Memory B cell (primary cell): ENCODE results near the gene SORCS2.

Experiments used
- ATAC-seq: fragments of 150-1000 bp; cut with Tn5 transposase; 2 replicates; pipeline ENCODE4 v1.10.0; 2021; ENCODE audit warnings: low read depth, mild to moderate bottlenecking, moderate library complexity
- DNase-seq, 2 donors: peaks; one replicate each; pipeline ENCODE4 v3.0.0; 2022; ENCODE audit warnings: low spot score in 2 of 2
- H3K27ac Mint-ChIP-seq: one replicate; pipeline ENCODE4 v1.8.0; 2022; ENCODE audit warnings: mild to moderate bottlenecking, moderate library complexity, mixed read lengths
- H3K27me3 Mint-ChIP-seq: one replicate; pipeline ENCODE4 v1.8.0; 2022; ENCODE audit warnings: mixed read lengths
- H3K36me3 Mint-ChIP-seq: one replicate; pipeline ENCODE4 v1.8.0; 2022; ENCODE audit warnings: mild to moderate bottlenecking, mixed read lengths
- H3K4me1 Mint-ChIP-seq: one replicate; pipeline ENCODE4 v1.8.0; 2022; ENCODE audit warnings: mixed read lengths
- H3K4me3 Mint-ChIP-seq: one replicate; pipeline ENCODE4 v1.8.0; 2022; ENCODE audit warnings: mild to moderate bottlenecking, moderate library complexity, mixed read lengths
- H3K9me3 Mint-ChIP-seq: one replicate; pipeline ENCODE4 v1.8.0; 2022; ENCODE audit warnings: mixed read lengths

SORCS2 gene

GRCh38 chr4:7266525-7267292, 74.4 kb downstream of the SORCS2 start:
- no peaks in the 10 kb centered on the region for H3K36me3 Mint-ChIP-seq
- H3K9me3 Mint-ChIP-seq = peaks cover 3% of the 10 kb centered on the region
- no peak overlapping the region for H3K27ac Mint-ChIP-seq
- no peaks in the 10 kb centered on the region for H3K4me1 Mint-ChIP-seq
- no peak for DNase-seq
- H3K4me3 Mint-ChIP-seq = no peak overlapping the region
- ATAC-seq = no peak
- H3K27me3 Mint-ChIP-seq = peaks cover 16% of the 10 kb centered on the region

DNA sequence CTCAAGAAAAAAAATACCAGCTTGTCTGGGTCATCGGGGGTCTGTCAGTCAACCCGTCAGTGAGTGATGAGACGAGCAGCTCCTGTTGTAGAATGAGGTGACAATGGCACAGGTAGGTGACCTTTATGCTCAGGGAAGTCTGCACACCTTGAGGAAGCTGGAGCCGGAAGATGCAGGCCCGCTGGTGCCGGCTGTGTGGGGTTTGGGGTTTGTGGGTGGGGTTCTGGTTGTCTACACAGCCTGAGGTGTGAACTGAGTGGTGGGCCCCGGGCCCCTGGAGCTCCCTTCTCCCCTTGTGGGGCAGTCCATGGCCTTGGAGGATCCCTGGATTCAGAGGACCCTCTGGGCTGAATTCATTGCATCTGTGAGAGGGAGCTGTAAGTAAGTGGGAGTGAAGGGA, 75.5 kb downstream of the SORCS2 start:
- peaks cover 12% of the 10 kb centered on the region for H3K27me3 Mint-ChIP-seq
- DNase-seq = no peak
- no peak for ATAC-seq
- no peak overlapping the region for H3K4me3 Mint-ChIP-seq
- no peaks in the 10 kb centered on the region for H3K36me3 Mint-ChIP-seq
- H3K4me1 Mint-ChIP-seq = no peaks in the 10 kb centered on the region
- H3K27ac Mint-ChIP-seq = no peak overlapping the region
- peaks cover 3% of the 10 kb centered on the region for H3K9me3 Mint-ChIP-seq

- Mint-ChIP-seq H3K27ac (no peak overlapping the region), H3K9me3 (peaks cover 7% of the 10 kb centered on the region), H3K4me3 (no peak overlapping the region), H3K36me3 (no peaks in the 10 kb centered on the region), H3K4me1 (no peaks in the 10 kb centered on the region), H3K27me3 (peaks cover 14% of the 10 kb centered on the region)
- no peak for DNase-seq
- ATAC-seq = no peak
Measured at GRCh38 chr4:7268941-7269340, 76.6 kb downstream of the SORCS2 start.

- H3K4me3 Mint-ChIP-seq = no peak overlapping the region
- H3K4me1 Mint-ChIP-seq = no peaks in the 10 kb centered on the region
- DNase-seq = no peak
- H3K9me3 Mint-ChIP-seq = peaks cover 7% of the 10 kb centered on the region
- no peak for ATAC-seq
- H3K27me3 Mint-ChIP-seq = peaks cover 12% of the 10 kb centered on the region
- H3K36me3 Mint-ChIP-seq = no peaks in the 10 kb centered on the region
- H3K27ac Mint-ChIP-seq = no peak overlapping the region
Measured at GRCh38 chr4:7270121-7270520, 77.8 kb downstream of the SORCS2 start.

DNA sequence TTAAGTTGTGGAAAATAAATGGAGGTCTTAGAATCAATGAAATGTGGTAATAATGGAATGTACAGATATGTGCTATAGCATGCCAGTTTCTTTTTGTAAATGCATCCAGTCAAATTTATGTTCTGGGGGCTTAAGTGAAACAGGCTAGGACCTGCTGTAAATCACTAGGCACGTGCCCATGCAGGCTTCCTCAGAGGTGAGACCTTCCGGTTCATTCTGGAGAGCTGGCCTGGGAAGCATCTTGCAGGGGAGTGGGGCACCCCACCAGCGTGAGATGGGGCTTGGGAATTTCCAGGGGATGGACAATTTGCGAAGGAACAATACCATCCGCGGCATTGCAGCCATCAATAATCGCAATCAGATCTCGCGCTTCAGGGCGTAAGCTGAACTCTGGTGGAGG, 80.1 kb downstream of the SORCS2 start:
- Mint-ChIP-seq H3K4me1 (no peaks in the 10 kb centered on the region), H3K4me3 (no peak overlapping the region), H3K27me3 (peaks cover 12% of the 10 kb centered on the region), H3K36me3 (no peaks in the 10 kb centered on the region), H3K9me3 (peaks cover 7% of the 10 kb centered on the region), H3K27ac (no peak overlapping the region)
- no peak for ATAC-seq
- DNase-seq = no peak

DNA sequence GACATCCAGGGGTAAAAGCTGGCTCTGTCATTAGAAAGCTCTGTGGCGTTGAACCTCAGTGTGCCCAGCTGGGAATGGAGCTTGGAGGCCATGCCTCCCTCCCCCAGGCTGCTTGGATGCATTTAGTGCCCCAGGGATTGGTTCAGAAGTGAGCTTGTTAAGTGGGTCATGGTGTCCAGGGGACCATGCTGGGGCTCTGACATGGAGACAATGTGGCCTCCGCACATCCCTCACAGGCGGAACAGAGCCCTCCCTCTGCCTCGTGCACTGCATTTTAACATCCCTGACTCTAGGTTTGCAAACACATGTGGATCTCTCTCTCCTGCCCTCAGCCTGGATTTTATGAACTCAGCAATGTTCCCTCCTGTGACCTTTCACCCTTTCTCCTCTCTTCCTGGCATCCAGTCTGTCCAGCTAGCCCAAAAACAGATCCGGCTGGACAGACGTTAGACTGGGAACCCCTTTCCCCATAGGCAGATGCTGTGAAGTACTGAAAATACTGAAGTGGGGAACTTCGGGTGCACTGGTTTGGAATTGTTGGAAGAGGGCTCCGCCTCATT, 81.5 kb downstream of the SORCS2 start:
- Mint-ChIP-seq H3K4me3 (no peak overlapping the region), H3K27me3 (peaks cover 7% of the 10 kb centered on the region), H3K4me1 (no peaks in the 10 kb centered on the region), H3K36me3 (no peaks in the 10 kb centered on the region), H3K9me3 (peaks cover 7% of the 10 kb centered on the region), H3K27ac (no peak overlapping the region)
- DNase-seq (no peak), ATAC-seq (no peak)

DNA sequence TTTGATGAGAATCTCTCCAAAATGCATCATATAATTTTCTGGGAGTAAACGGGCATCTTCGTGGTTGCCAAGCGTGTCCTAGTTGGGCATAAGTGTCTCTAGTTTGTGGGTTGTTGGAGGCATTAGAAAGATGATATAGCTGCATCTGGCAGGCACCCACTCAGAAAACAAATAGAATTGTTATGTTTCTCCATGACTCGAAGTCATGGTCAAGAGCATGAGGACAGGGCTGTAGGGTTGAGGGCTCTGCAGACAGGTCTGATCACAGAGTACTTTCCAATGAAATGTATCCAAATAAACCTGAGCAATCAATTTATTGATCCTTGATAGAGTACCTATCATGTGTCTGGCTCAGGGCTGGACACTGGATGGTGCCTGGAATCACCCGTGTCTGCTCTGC, 82.7 kb downstream of the SORCS2 start:
- Mint-ChIP-seq H3K4me3 (no peak overlapping the region), H3K27me3 (peaks cover 7% of the 10 kb centered on the region), H3K9me3 (peaks cover 7% of the 10 kb centered on the region), H3K36me3 (no peaks in the 10 kb centered on the region), H3K27ac (no peak overlapping the region), H3K4me1 (no peaks in the 10 kb centered on the region)
- DNase-seq (no peak), ATAC-seq (no peak)

GRCh38 chr4:7275490-7276154, 83.3 kb downstream of the SORCS2 start:
- DNase-seq = no peak
- H3K27me3 Mint-ChIP-seq = peaks cover 7% of the 10 kb centered on the region
- H3K9me3 Mint-ChIP-seq = peaks cover 7% of the 10 kb centered on the region
- no peak overlapping the region for H3K27ac Mint-ChIP-seq
- no peak for ATAC-seq
- H3K36me3 Mint-ChIP-seq = no peaks in the 10 kb centered on the region
- no peaks in the 10 kb centered on the region for H3K4me1 Mint-ChIP-seq
- no peak overlapping the region for H3K4me3 Mint-ChIP-seq

GRCh38 chr4:7276515-7276914, 84.2 kb downstream of the SORCS2 start:
- Mint-ChIP-seq H3K36me3 (no peaks in the 10 kb centered on the region), H3K27me3 (peaks cover 2% of the 10 kb centered on the region), H3K9me3 (peaks cover 4% of the 10 kb centered on the region), H3K4me3 (no peak overlapping the region), H3K4me1 (no peaks in the 10 kb centered on the region), H3K27ac (no peak overlapping the region)
- DNase-seq (no peak), ATAC-seq (no peak)

DNA sequence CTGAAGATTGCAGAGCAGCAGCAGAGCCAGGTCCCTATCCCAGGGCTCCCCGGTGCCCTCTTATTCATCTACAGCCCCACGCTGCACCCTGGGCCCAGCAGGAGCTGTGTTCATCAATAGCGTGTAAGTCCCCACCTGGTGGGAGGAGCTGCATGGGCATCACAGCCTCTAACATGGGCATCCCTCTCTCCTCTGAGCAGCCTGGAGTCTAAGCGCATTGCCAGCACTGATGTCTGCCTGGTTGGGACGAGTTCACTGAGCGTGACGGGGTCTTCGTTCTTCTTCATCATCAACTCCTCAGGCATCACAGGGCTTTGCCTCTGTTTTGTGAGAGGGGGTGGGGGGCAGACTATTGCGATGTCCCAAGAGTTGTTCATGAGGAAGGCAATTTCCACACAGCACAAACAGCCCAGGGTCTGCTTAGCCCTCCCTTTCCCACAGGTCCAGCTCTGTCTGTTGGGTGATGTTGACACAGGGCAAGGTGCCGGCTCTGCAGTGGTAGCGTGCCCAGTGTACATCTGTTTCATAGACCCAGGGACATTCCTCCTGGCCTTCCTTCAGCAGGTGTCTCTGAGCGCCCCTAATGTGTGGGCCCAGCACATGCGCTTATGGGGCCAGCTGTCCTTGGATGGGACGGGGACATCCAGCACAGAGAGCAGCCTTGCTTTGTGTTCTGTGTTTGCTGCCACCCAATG, 85.9 kb downstream of the SORCS2 start:
- DNase-seq (no peak), ATAC-seq (no peak)
- Mint-ChIP-seq H3K27ac (no peak overlapping the region), H3K27me3 (peaks cover 3% of the 10 kb centered on the region), H3K4me3 (no peak overlapping the region), H3K36me3 (no peaks in the 10 kb centered on the region), H3K9me3 (peaks cover under 1% of the 10 kb centered on the region), H3K4me1 (no peaks in the 10 kb centered on the region)

GRCh38 chr4:7278981-7279380, 86.6 kb downstream of the SORCS2 start:
- Mint-ChIP-seq H3K36me3 (no peaks in the 10 kb centered on the region), H3K4me1 (no peaks in the 10 kb centered on the region), H3K27ac (no peak overlapping the region), H3K9me3 (no peaks in the 10 kb centered on the region), H3K27me3 (peaks cover 3% of the 10 kb centered on the region), H3K4me3 (no peak overlapping the region)
- ATAC-seq = no peak
- DNase-seq = no peak

GRCh38 chr4:7279902-7280301, 87.6 kb downstream of the SORCS2 start:
- ATAC-seq (no peak), DNase-seq (no peak)
- Mint-ChIP-seq H3K27me3 (peaks cover 3% of the 10 kb centered on the region), H3K36me3 (no peaks in the 10 kb centered on the region), H3K4me1 (no peaks in the 10 kb centered on the region), H3K4me3 (no peak overlapping the region), H3K27ac (no peak overlapping the region), H3K9me3 (no peaks in the 10 kb centered on the region)

DNA sequence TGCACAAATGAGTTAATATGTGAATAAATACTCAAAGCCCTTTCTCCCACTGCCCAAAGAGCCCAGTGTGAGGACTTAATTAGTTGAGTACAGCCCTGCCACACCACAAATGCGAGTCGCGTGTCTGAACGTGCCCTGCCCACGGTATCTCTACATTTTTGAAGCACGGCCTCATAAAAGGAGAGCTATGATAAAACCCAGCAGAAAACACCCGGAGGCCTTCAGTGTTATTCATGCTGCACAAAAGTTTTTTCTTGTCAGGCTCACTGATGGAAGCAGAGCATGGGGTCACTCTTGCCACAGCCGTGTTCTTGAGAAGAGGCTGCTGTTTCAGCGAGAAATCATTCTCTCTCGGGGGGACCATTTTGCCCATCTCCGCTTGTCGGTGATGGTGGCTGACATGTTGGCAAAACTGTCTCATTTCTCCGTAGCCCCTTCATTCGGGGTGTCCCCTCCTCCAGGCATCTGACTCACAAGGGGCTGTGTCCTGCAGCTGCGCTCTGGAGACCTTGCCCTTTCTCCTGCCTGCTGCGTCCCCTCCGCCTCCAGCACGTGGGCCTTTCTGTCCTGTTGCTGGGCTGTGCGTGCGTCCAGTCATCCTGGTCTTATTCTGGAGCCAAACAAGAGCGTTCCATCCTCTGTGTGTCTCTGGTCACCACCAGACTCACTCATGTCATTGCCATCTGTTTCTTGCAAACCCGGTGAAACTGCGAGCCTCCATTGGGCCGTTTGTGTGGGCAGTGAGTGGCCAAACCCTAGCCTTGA, 88.8 kb downstream of the SORCS2 start:
- no peak overlapping the region for H3K27ac Mint-ChIP-seq
- ATAC-seq = no peak
- no peaks in the 10 kb centered on the region for H3K9me3 Mint-ChIP-seq

More for the DNA sequence above, 88.8 kb downstream of the SORCS2 start:
- Mint-ChIP-seq H3K4me1 (no peaks in the 10 kb centered on the region), H3K27me3 (peaks cover 5% of the 10 kb centered on the region), H3K4me3 (no peak overlapping the region), H3K36me3 (no peaks in the 10 kb centered on the region)
- no peak for DNase-seq
